Endometrial microvascular endothelial cells (primary cell): ENCODE measurements around the gene LPGAT1. TPM values are rescaled to one million over a fixed set of nuclear protein-coding genes. Genes with fewer than 3 reads are reported as not detected.

ENCODE experiments used
- in situ Hi-C: cut with HindIII; loops from 2 replicates; pipeline ENCODE4 v1.10.0; 2017; ENCODE audit warnings: low sequenced_read_pairs, low pct_unique_long_range_greater_than_20kb; ENCODE audit errors: inconsistent ontology term
- total RNA-seq: library from RNA; depleted of rRNA; stranded (reverse); fragments of >200 nt; gene quantifications from one replicate; pipeline ENCODE4 v1.2.3, GENCODE V29; 2015; ENCODE audit errors: inconsistent ontology term

LPGAT1 gene
- total RNA-seq, 1 donor from 2014 or later = 24.0 TPM

DNA sequence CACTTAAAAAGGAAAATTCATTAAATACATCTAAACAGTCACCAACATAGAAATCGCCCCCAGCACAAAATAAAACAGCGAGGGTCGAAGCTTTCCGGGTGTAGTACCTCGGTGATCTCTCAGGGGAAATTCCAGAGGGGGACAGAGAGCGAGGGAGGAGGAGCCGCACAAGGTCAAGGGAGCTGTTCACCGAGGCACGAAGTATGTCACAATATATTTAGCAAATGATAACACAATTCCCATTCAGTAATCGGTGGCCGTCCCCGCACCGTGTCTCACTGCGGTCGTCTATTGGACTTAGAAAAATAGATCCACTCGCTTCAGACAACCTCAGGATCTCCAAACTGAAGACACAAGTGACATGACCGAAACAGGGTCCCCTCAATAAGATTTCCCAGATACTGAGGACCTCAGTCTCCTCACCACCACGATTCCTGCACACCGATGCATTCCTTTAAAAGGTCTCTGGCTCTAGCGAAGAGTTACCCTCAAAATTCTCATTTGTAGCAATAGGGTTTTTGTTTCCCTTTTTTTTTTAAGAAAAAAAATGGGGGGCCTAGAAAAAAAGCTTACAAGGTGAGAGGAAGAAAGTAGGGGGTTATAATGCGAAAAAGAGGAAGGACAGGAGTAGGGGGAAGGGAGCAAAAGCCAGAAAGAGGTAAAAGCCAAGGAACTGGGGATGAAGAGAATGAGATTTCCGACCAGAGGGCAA is 1.1 kb downstream of the LPGAT1 start:
- in situ Hi-C loops = no loop called here

DNA sequence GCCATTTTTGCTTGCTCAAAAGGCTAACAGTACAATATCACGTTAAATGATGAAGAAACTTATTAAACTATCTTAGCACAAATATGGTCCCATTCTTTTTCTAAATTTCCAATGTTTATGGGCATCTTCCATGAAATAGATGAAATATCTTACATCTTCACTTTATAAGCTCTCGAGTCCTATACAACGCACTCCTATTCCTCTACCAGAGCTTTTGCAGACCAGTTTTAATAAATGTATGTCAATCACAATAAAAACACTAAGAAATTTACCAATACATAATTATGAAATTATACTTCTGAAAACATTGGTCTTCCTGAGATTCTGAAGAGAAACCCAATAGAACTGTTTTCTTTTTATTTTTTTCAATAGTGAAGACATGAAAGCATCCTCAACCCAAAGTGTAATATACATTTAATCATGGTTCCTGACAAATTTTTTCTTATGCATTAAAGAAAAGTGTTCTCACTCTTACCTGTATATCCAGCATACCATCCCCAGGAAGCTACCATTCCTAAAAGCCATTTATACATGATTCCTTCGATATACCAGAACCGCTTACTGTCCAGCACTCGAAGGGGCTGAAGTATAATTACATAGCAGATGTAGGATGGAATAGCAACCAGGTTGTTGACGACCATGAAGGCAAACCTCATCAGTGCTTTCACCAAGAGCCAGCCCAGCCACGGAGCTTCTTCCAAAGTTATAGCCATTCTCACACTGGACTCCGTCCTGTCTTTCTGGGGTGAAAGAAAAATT is 1.8 kb downstream of the LPGAT1 start:
- in situ Hi-C loops = no loop called here

DNA sequence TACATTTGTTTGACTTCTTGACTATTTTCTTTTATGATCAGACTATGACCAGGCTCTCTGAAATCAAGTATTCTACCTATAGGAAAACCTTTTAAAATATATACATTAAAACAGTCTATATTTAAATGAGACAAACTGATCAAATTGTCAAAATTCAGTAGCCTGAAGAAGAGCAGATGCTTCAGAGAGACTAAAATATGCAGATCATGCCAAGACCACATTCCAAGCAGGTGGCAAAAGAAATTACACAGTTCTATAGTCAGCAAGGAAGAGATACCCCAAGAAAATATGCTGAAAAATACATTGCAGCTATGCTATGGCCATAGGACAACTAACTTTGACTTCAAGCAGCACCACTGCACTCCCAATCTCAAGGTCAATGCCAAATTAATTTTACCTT is 3.5 kb downstream of the LPGAT1 start:
- in situ Hi-C loops = no loop called here

DNA sequence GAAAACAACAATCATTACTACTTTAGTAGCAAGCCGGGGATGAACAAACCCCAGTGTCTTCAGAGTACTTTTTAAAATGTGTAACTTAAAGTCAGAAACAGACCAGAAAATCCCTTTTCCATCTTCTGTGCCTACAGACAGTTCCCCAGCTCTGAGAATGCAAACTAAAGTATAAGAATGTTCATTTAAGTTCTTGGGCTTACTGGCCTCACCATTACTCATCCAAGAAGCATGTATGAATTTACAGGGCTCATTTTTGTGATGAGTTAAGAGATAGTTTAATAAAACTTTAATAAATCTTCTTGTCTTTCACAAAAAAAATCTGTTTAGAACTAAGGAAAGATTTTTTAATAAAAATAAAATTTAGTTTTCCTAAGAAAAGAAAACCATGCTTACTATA is 4.6 kb downstream of the LPGAT1 start:
- in situ Hi-C loops = no loop called here

DNA sequence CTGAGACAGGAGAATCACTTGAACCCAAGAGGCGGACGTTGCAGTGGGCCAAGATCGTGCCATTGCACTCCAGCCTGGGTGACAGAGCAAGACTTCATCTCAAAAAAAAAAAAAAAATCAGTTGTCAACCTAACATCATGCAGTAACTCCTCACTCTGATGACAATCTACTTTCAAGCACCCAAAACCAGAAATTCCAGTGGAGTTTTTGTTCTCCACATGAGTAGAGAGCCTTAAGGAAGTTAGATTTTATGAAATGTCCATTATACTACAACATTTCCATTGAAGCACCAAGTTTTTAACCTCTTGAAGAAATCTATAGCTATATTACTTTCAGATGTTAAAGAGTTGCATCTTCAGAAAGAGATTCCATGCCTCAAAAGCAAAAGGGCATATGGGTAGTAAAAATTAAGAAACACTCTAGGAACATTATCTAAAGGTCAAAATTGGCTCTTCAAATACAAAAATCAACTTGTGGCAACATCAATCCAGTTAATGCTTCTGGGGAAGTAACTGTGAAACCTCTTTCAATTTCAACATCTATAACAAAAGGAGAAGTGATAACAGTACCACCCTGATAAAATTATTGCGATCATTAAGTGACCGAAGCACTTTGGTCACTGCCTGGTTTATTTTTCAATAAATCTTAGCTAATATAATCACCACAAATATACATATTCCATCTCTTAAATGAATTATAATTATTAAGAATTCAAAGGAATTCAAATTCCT is 7.7 kb downstream of the LPGAT1 start:
- in situ Hi-C loops = no loop called here

DNA sequence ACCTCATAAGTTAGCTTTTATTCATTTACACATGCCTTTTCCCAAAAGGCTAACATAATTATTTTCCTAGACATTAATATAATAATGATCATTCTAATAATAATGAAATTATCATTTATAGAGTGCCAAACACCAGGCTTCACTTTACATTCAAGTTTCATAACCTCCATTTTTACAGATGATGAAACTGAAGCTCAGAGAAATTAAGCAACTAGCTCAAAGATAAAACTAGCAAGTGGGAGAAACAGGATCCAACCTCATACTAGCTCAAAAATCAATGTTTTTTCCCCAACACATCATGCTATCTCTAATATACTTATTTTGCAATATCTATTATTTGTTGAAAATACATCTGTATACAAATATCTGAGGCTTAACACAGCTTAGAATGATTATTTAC is 14.0 kb downstream of the LPGAT1 start:
- in situ Hi-C loops = no loop called here

DNA sequence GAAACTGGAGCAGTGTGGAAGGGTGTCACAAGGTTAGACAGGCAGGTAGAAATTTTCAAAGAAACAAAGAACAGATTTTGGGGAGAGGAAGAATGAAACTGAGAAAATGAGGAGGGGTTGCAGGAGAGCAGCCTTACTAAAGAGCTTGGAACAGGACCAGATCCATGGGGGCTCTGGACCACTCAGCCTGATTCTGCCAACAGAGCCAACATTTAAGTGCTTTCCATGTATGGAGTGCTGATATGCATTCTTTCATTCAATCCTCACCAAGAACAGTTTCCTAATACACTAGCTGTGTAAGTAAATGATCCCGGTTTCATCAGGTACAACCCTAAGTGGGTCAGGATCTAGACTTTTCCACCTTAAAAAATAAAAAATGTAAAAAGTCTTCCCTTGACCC is 16.2 kb downstream of the LPGAT1 start:
- in situ Hi-C loops = no loop called here

DNA sequence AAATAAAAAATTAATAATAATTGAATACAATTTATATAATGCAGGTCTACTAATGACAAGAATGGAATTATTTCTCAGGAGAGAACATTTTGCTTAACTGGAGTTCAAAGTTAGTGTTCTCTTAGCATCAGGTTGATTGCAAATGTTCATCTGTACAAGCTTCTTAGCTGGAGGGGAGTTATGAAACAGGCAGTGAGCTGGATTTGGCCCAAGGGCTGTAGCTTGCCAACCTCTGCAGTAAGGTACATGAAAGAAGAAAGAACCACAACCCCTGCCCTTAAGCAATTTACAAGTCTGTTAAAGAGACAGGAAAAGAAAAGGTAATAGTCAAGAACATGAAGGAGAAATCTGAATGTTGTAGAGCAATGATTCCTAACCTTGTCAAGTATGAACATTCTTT is 17.0 kb downstream of the LPGAT1 start:
- in situ Hi-C loops = no loop called here

DNA sequence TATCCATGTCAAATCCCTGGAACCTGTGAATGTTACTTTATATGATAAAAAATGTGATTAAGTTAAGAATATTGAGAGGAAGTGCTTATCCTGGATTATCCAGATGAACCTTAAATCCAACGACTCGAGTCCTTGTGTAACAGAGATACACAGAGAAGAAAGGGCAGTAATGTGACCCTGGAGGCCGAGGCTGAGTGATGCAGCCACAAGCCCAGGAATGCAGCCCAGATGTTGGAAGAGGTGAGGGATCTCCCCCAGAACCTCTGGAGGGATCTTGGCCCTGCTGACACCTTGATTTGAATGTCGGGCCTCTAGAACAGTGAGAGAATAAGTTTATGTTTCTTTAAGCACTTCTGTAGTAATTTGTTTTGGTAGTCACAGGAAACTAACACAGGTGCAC is 18.0 kb downstream of the LPGAT1 start:
- in situ Hi-C loops = no loop called here

DNA sequence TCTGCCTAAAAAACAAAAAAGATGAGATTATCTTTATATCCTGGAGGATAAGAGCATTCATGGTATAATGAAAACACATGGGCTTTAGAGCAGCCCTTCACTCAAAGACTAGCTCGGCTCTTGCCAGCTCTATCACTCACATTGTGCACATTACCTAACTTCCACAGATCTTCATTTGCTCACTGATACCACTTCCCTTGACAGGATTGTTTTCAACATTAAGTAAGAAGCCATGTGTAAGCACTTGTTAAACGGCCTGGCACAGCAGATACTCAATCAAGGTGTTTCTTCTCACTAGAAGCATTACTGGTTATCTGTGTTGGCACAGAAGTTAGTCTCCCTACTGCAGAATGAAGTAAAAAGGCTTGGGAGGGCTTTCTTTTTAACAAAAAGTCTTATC is 18.7 kb downstream of the LPGAT1 start:
- in situ Hi-C loops = no loop called here

DNA sequence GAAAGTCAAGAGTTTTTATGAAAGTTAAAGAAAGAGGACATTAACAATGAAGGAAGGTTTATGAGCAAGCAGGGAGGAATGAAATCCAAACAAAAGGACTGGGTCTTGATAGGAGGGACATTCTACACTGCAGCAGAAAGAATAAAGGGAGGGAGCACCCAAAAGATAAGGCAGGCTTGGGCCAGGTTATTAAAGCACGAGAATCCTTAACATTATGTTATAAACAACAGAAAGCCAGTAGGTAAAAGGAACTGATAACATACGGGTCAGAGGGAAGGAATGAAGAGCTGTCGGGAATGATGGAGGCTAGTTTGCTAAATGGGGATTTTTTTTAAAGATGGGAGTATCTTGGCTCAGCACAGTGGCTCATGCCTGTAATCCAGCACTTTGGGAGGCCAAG is 19.4 kb downstream of the LPGAT1 start:
- in situ Hi-C loops = no loop called here

DNA sequence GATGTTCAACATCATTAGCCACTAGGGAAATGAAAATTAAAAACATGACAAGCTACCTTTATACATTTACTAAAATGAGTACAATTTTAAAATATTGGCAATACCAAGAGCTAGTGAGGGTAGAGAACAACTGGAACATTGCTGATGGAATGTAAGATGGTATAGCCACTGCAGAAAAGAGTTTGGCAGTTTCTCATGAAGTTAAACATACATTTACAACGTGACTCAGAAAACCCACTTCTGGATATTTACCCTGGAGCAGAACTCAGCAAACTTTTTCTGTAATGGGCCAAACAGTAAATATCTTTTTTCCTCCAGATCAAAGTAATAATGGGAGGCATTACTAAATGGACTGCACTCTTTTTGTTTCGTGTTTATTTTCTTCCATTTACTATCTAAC is 22.1 kb downstream of the LPGAT1 start:
- in situ Hi-C loops = no loop called here

DNA sequence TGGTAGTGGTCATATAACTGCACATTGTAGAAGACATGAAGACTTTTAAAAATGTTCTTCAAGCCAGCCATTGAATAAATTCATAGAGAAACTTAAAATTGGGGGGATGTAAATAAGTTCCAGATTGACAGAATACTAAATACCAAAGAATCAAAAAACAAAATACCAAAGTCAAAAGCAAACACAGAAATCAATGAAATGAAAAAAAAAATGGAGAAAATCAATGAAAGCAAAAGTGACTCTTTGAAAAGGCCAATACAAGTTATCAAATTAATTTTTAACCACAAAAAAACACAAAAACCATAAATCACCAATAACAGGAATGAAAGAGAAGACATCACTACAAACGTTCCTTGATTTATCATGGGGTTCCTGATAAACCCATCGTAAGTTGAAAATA is 25.6 kb downstream of the LPGAT1 start:
- in situ Hi-C loops = no loop called here

DNA sequence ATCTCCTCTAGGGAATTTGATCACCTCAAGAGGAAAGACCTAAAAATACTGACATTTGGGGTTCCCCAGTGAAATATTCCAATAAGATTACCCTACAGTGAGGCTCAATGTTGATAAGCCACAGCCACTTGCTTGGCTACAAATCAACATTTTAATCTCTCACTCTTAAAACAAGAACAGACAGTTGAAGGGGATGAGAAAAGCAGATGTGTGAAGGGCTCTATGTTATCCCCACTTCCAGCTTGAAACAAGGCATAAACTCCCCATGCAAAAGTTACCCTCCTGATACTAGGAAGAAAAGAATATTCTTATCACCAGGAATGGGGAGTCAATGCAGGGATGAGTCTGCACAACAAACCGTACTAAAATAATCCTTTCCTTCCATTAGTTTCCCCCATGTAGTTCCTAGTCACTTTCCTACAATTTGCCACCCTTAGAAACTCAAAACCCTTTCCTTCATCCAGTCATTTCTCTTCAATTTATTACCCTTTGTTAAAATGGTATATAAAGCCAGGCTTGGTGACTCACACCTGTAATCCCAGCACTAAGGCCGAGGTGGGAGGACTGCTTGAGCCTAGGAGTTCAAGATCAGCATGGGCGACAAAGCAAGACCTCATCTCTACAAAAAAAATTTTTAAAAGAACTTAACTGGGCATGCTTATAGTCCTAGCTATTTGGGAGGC is 29.5 kb downstream of the LPGAT1 start:
- in situ Hi-C loops = no loop called here

DNA sequence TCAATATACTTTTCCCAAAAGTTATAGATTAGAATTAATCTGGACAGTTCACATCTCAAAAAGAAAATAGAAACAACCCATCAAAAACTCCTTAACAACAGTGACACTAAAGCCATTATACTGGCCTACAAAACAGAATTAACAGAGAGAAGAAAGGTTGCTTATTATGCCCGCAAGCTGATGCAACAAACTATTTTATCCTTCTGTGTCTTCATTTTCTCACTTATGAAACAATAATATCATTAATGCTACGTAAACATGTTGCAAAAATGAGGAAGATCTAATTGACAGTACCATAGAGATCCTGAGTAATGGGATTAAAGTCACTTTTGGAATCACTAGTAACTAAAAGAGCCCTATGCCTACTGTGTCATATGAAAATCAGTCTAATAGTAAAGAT is 32.6 kb downstream of the LPGAT1 start:
- in situ Hi-C loops = no loop called here

DNA sequence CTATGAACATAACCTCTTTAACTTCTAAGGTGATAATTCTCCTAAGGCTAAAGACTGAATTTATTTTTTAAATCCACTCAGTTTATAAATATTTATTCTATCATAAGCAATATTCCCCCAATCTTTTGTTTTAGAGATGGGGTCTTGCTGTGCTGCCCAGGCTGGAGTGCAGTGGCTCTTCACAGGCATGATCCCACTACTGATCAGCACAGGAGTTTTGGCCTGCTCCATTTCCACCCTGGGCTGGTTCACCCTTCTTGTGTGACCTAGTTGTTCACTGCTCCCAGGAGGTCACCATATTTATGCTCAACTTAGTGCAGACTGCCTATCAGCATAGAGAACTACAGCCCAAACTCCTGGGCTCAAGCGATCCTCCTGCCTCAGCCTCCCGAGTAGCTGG is 38.6 kb downstream of the LPGAT1 start:
- in situ Hi-C loops = no loop called here

DNA sequence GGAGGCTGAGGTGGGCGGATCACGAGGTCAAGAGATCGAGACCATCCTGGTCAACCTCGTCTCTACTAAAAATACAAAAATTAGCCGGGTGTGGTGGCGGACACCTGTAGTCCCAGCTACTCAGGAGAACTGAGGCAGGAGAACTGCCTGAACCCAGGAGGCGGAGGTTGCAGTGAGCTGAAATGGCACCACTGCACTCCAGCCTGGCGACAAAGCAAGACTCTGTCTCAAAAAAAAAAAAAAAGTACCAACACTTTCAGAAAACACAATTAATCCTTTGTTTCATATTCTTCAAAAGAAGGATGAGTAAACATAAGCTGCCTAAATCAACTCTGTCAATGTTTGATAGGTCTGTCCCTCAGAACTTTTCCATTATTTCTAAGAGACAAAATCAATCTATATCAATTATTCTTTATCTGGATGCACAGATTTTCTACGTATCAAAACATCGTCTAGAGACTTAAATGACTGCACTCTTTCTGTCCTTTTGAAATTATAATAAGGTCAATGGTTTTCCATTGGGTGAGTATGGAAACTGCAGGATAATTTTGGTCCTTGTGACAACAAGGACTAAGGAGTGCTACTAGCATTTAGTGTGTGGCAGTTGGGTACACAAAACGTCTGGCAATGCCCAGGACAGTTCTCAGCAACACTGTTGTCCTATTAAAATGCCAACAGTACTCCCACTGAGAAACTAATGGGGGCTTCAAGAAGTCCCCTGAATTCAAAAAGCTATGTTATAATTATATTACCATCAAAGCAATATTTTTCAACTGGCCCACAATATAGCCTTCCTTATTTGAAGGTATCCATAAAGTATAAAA is 40.7 kb downstream of the LPGAT1 start:
- in situ Hi-C loops = no loop called here

DNA sequence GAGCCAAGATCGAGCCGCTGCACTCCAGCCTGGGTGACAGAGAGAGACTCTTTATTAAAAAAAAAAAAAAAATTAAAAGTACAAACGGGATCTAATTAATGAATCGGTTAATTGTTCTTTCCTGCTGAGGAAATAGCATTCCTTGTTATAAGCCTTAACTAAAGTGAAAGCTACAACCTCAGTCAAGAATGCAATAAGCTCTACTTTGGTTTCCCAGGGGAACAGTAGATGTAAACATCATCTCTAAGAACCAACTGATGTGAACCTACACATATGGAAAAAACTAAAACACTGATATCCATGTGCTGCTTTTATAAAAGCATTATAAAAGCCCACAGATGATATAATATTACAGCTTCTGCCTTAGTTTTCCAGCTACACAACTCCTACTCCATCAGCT is 41.9 kb downstream of the LPGAT1 start:
- in situ Hi-C loops = no loop called here

DNA sequence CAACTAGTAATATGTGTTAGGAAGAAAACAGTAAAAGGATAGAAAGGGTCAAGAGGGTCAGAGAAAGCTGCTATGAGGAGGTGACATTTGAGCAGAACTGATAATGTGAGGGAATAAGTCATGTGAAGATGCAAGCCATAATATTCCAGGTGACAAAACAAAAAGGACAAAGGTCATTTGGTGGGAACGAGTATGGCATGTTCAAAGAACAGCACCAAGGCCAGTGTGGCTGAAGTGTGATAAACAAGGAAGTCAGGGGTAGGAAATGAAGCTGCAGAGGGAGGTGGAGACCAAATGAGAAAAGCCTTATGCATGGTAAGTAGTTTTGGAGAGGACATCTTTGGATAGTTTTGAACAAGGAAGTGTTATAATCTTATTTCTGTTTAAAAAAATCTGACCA is 46.7 kb downstream of the LPGAT1 start:
- in situ Hi-C loops = no loop called here
